GM18520 (cell line): Measurements from ENCODE around the gene OR51S1.
"Not testable (repeated sequence)": the region's sequence is repeated elsewhere in the genome, so short reads cannot be mapped to it uniquely, and the experiment has no call there.

Source experiments
- ATAC-seq: cut with Tn5 transposase; IDR thresholded peaks from one replicate; pipeline ENCODE4 v1.9.1; 2021; ENCODE audit not compliant: unreplicated experiment

OR51S1 gene

DNA sequence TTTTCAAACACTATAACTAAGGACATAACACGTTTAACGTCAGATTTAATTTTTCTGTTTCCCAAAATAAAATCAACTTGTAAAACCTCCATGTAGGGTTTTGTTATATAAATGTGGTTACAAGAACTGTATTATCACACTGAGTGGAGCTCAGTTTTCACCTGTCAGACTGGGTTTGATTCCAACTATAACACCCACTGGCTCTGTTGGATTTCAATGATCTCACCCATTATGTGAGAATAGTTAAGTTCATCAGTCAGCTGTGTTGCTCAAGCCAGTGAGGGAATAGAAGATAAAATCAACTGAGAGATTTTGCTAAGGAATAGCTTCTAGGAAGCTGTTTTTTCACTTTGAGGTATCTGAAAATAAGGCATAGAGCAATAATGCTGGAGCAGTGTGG lies 39.8 kb downstream of the OR51S1 start:
- ATAC-seq = no peak

DNA sequence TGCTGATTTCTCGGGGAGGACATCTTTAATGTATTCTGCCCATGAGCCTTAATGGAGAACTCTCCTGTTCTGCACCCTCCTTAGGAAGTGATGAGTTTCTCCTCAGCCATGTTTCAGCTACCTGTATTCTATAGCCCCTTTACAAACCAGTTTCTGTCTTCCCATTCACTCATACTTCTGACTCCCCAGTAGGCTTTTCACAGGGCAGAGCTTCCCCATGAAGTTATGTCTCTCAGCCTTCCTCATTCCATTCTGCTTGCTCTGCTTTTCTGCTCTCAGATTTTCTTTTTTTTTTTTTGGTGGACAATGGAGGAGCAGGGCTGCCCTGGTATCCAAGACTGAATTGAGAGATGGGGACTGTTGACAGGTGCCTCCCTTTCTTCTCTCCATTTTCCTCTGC lies 40.5 kb downstream of the OR51S1 start:
- no peak for ATAC-seq

DNA sequence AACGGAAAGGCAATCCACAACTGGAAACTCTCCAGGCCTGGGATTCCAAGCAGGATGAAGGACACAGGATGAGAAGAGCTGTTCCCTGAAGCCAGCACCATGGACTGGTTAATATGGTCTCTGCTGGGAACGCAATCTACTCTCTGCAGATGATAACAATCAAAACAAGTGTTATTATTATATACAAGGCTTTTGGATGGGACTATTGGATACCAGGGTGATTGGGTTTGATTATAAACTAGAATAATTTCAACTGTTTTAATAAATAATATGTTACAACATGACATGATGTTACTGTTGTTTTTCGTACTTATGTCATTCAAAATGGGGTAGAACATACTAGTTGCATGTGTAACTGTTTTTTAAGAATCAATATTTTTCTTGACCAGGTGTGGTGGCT lies 44.7 kb downstream of the OR51S1 start, which contains the start of gene OR52R1:
Gene OR52R1 (minus strand): TSS at position 101 of the 400 bp plus-strand sequence. CDS start 0 bp downstream, at position 101.
- no peak for ATAC-seq

DNA sequence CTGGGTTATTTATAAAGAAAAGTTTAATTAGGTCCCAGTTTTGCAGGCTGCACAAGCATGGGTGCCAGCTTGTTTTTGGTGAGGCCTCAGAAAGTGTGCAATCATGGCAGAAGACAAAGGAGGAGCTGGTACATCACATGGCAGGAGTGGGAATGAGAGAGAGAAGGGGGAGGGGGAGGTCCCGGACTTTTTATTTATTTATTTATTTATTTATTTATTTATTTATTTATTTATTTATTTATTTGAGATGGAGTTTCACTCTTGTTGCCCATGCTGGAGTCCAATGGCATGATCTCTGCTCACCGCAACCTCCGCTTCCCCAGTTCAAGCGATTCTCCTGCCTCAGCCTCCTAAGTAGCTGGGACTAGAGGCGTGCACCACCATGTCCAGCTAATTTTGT lies 47.7 kb downstream of the OR51S1 start:
- not testable (repeated sequence) for ATAC-seq

DNA sequence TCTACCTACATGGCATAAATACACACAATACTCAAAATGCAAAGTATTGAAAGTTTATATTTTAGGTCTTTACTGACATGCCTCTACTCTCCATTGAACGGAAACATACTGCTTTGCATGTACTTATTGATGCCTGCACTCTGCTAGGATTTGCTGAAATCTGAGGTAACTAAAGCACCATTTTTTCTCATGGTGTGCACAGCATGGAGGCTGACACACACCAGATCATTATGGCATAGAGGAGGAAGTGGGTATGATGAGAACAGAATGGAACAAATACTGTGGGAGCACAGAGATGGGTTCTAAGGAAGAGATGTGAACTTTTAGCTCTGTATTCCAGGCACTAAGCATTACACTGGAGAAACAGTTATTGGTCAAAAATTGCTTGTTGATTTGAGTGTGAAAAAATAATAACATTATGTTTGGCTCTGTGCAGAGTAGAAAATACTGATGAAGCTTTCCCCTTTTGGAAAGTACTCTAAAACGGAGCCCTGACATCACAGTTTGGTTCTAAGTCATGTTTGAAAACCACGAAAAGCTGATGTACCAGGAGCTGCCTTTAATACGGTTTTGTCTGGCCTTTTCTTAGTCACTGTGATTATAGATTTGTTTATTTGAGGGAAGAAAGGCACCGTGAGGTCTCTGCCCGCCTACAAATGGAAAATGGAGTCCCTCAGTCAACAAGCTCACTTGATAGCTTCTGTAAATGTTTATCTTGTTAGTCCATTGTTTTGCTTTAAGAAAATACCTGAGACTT lies 50.4 kb downstream of the OR51S1 start:
- ATAC-seq = no peak
